SKM-1 (cell line): ENCODE data around the gene SAC3D1.
"Not testable (repeated sequence)": the region's sequence is repeated elsewhere in the genome, so short reads cannot be mapped to it uniquely, and the experiment has no call there.

Source experiments
- DNase-seq: peaks from one replicate; lab custom pipeline; 2025; ENCODE audit not compliant: unreplicated experiment; lab: John Stamatoyannopoulos, UW

Gene SAC3D1

GRCh38 chr11:65040847-65041622, at the start of gene SAC3D1:
SAC3D1 (plus strand) TSS chr11:65041210; CDS start chr11:65041293, 83 bp downstream.
- peak; percentile 92 for DNase-seq

GRCh38 chr11:64994318-64994717, 46.7 kb upstream of the SAC3D1 start:
- DNase-seq = no peak

- no peak for DNase-seq
Measured at GRCh38 chr11:64996327-64996709, 44.7 kb upstream of the SAC3D1 start.

GRCh38 chr11:64996710-64997380, 44.2 kb upstream of the SAC3D1 start, which contains the start of gene BATF2:
BATF2 (minus strand) TSS chr11:64996971; CDS start chr11:64996914, 57 bp downstream.
- peak; percentile 24 for DNase-seq

- no peak for DNase-seq
Measured at GRCh38 chr11:64998141-64998540, 42.9 kb upstream of the SAC3D1 start.

GRCh38 chr11:64998690-64999431, 42.1 kb upstream of the SAC3D1 start:
- no peak for DNase-seq

GRCh38 chr11:64999478-64999877, 41.5 kb upstream of the SAC3D1 start:
- no peak for DNase-seq

GRCh38 chr11:65002706-65003105, 38.3 kb upstream of the SAC3D1 start:
- DNase-seq = no peak

GRCh38 chr11:65003282-65003681, 37.7 kb upstream of the SAC3D1 start:
- DNase-seq = no peak

GRCh38 chr11:65003968-65004367, 37.0 kb upstream of the SAC3D1 start:
- DNase-seq = not testable (repeated sequence)

GRCh38 chr11:65008016-65008415, 33.0 kb upstream of the SAC3D1 start:
- no peak for DNase-seq

GRCh38 chr11:65008873-65009272, 32.1 kb upstream of the SAC3D1 start:
- DNase-seq = no peak

- peak; percentile 92 for DNase-seq
Measured at GRCh38 chr11:65013130-65013887, 27.7 kb upstream of the SAC3D1 start.

- DNase-seq = peak; percentile 46
Measured at GRCh38 chr11:65013888-65014725, 26.9 kb upstream of the SAC3D1 start, which contains the start of gene ARL2. ARL2 (plus strand) TSS chr11:65014160; CDS start chr11:65014208, 48 bp downstream.

GRCh38 chr11:65014726-65015227, 26.2 kb upstream of the SAC3D1 start:
- DNase-seq = no peak

- no peak for DNase-seq
Measured at GRCh38 chr11:65016705-65017104, 24.3 kb upstream of the SAC3D1 start.

GRCh38 chr11:65017937-65018336, 23.1 kb upstream of the SAC3D1 start:
- no peak for DNase-seq

- DNase-seq = no peak
Measured at GRCh38 chr11:65019824-65020223, 21.2 kb upstream of the SAC3D1 start.

GRCh38 chr11:65021003-65021402, 20.0 kb upstream of the SAC3D1 start:
- no peak for DNase-seq

- no peak for DNase-seq
Measured at GRCh38 chr11:65021509-65021908, 19.5 kb upstream of the SAC3D1 start.
